Measurements from ENCODE around the gene STARD3.

GRCh38 chr17:39636587-39636926 lies 387 bp upstream of the STARD3 start:
- TF ChIP-seq ATF6 (CRISPR knock-in tag; IDR thresholded peaks at IDR 0.05) (no peak), CTCF (IDR thresholded peaks at IDR 0.05) (no peak), USF2 (CRISPR knock-in tag; IDR thresholded peaks at IDR 0.05) (no peak), CBFB (CRISPR knock-in tag; IDR thresholded peaks at IDR 0.05; ENCODE audit: low read depth) (no peak), FOXJ3 (CRISPR knock-in tag; IDR thresholded peaks at IDR 0.05; ENCODE audit: borderline replicate concordance) (no peak), RELA (CRISPR knock-in tag; IDR thresholded peaks at IDR 0.05; ENCODE audit: borderline replicate concordance) (no peak), KAT7 (CRISPR knock-in tag; IDR thresholded peaks at IDR 0.05; ENCODE audit: borderline replicate concordance) (no peak), GRHL2 (CRISPR knock-in tag; IDR thresholded peaks at IDR 0.05; ENCODE audit: insufficient replicate concordance, severe bottlenecking) (no peak), NFYB (CRISPR knock-in tag; conservative IDR thresholded peaks at IDR 0.05; ENCODE audit: low read depth) (no peak), ELF4 (CRISPR knock-in tag; IDR thresholded peaks at IDR 0.05; ENCODE audit: low read depth) (no peak), PREB (CRISPR knock-in tag; IDR thresholded peaks at IDR 0.05; ENCODE audit: borderline replicate concordance) (no peak), ZNF232 (CRISPR knock-in tag; IDR thresholded peaks at IDR 0.05) (no peak), MAX (CRISPR knock-in tag; IDR thresholded peaks at IDR 0.05) (no peak), JUN (CRISPR knock-in tag; IDR thresholded peaks at IDR 0.05) (no peak)
